Right renal cortex interstitium (tissue), 3 donors: ENCODE results near the gene TSKU. TPM values are rescaled to one million over a fixed set of nuclear protein-coding genes. Genes with fewer than 3 reads are reported as not detected.
A peak's percentile ranks its signal among the peaks of the same experiment; 100 is the strongest.
"Not testable (repeated sequence)": the region's sequence is repeated elsewhere in the genome, so short reads cannot be mapped to it uniquely, and the experiment has no call there.

Experiments used
- DNase-seq, 3 donors: peaks; one replicate each; pipeline ENCODE4 v3.0.0-alpha.2; 2013; ENCODE audit warnings: low read depth in 3 of 3, low spot score in 2 of 3
- polyA plus RNA-seq, 3 donors: library from polyadenylated mRNA; unstranded; fragments of 120-200 nt; gene quantifications; one replicate each; pipeline ENCODE4 v1.2.1, GENCODE V29; 2013; ENCODE audit not compliant: insufficient read length in 3 of 3

Gene TSKU
- polyA plus RNA-seq, 3 donors: 21.8 to 23.1 (median 21.9) TPM

GRCh38 chr11:76799066-76799804, 16.1 kb downstream of the TSKU start:
- DNase-seq: no peak

- no peak for DNase-seq
These were observed 17.5 kb downstream of the TSKU start for GRCh38 chr11:76800466-76801200.

- DNase-seq: no peak
These were observed 18.1 kb downstream of the TSKU start for GRCh38 chr11:76801225-76801624.

GRCh38 chr11:76801736-76802135, 18.6 kb downstream of the TSKU start:
- DNase-seq: no peak

GRCh38 chr11:76802151-76802550, 19.0 kb downstream of the TSKU start:
- DNase-seq: no peak

- no peak for DNase-seq
These were observed 19.5 kb downstream of the TSKU start for GRCh38 chr11:76802621-76803020.

GRCh38 chr11:76803023-76803422, 19.9 kb downstream of the TSKU start:
- no peak for DNase-seq

- DNase-seq: no peak
These were observed 20.9 kb downstream of the TSKU start for GRCh38 chr11:76803811-76804600.

GRCh38 chr11:76805206-76805913, 22.2 kb downstream of the TSKU start:
- no peak for DNase-seq

GRCh38 chr11:76806131-76806530, 23.0 kb downstream of the TSKU start:
- no peak for DNase-seq

- no peak for DNase-seq
These were observed 23.6 kb downstream of the TSKU start for GRCh38 chr11:76806608-76807205.

GRCh38 chr11:76807206-76807875, 24.2 kb downstream of the TSKU start:
- peak in 1 of 3 donors; percentile 70 for DNase-seq

- no peak for DNase-seq
These were observed 25.0 kb downstream of the TSKU start for GRCh38 chr11:76808171-76808570.

GRCh38 chr11:76808996-76809395, 25.8 kb downstream of the TSKU start:
- DNase-seq: no peak

GRCh38 chr11:76810151-76810853, 27.1 kb downstream of the TSKU start:
- DNase-seq: no peak

GRCh38 chr11:76811259-76811658, 28.1 kb downstream of the TSKU start:
- DNase-seq: no peak

GRCh38 chr11:76814414-76814813, 31.3 kb downstream of the TSKU start:
- no peak for DNase-seq

- not testable (repeated sequence) for DNase-seq
These were observed 32.5 kb downstream of the TSKU start for GRCh38 chr11:76815678-76816077.

- no peak for DNase-seq
These were observed 37.0 kb downstream of the TSKU start for GRCh38 chr11:76820184-76820566.
